ENCODE data around the gene EXOC2. TPM values are rescaled to one million over a fixed set of nuclear protein-coding genes. Genes with fewer than 3 reads are reported as not detected.

EXOC2 gene
- total RNA-seq, 1 donor from 2014 or later: 27.2 TPM

- no peak for DNase-seq (ENCODE audit: low spot score)
- intact Hi-C loops (cut with DNase I): no loop called here
- no peak for ATAC-seq
Observed at GRCh38 chr6:467111-467510, 225.8 kb downstream of the EXOC2 start.

DNA sequence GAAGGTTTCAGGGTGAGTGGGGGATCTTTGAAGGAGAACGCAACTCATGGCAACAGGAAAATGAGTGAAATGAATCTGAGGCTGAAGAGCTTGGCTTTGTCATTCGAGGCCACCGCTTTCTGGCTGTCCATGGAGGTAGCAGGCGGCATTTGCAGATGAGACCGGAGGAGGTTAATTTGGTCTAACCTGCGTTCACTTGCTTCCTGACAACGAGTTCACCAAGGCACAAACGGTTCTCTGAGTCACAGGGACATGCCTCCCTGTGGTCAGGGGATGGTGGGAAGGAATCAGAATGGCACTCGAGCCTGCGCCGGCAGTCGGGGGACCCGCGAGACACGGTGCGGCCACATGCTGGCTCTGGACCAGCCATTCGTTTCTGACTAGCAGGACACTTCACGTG is 226.4 kb downstream of the EXOC2 start:
- no peak for ATAC-seq
- no peak for DNase-seq (ENCODE audit: low spot score)
- intact Hi-C loops (cut with DNase I): no loop called here

DNA sequence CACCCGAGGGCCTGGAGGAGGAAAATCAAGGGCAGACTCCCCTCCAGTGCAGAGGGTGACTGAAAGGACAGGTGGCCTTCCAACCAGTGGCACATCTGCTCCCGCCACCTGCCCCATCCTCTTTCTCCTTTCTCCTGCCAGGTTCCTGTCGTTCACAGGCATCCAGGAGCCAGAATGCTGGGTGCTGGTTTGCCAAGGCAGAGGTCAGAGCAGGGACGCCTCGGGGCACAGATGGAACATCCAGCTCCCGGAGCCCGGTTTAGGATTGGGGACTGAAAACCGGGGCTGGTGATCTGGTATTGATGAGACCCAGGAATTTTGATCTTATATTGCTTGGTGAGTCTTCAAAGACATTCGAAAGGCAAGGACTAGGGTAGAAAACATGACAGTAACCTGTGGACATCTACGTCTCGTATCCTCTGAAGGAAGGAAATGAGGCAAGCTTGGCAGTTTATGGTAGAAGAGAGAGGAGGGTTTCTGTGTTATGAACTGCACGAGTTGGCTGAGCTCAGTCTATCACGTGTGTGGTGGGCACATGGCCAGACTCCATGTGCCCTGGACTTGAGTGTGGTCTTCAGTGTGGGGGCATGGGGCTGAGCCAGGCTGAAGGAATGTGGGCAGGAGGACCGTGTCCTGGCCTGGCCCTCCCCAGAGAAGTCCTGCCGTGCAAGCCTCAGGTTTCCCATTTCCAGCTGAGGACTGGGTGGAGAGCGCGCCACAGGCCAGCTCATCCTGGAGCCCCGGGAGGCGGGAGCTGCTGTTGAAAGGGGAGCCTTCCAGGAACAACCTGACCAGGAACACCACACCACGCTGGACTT is 227.2 kb downstream of the EXOC2 start:
- intact Hi-C loops (cut with DNase I): no loop called here
- DNase-seq (ENCODE audit: low spot score): no peak
- ATAC-seq: no peak

GRCh38 chr6:456887-457286 is 236.1 kb downstream of the EXOC2 start:
- intact Hi-C loops (cut with DNase I): no loop called here
- ATAC-seq (no peak), DNase-seq (ENCODE audit: low spot score) (no peak)

GRCh38 chr6:456358-456867 is 236.5 kb downstream of the EXOC2 start:
- DNase-seq (ENCODE audit: low spot score) (peak; percentile 10), ATAC-seq (no peak)
- intact Hi-C loops (cut with DNase I): no loop called here

DNA sequence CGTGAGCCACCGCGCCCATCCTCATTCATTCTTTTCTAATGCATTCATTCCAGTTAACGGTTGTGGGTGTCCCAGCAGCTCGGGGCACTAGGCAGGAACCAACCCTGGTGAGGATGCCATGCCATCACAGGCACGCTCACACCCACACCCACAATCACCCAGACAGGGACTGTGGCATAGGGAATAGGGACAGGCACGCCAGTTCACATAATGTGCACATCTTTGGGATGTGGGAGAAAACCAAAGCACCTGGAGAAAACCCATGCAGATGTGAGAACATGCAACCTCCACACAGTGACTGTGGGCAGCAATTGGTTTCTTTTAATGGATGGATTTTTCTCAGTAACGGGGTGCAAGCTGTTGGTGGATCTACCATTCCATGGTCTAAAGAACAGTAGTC is 237.1 kb downstream of the EXOC2 start:
- intact Hi-C loops (cut with DNase I): no loop called here
- peak; percentile 34 for DNase-seq (ENCODE audit: low spot score)
- ATAC-seq: no peak

- ATAC-seq (no peak), DNase-seq (ENCODE audit: low spot score) (peak; percentile 37)
- intact Hi-C loops (cut with DNase I): no loop called here
Observed at GRCh38 chr6:455006-455585, 237.8 kb downstream of the EXOC2 start.

DNA sequence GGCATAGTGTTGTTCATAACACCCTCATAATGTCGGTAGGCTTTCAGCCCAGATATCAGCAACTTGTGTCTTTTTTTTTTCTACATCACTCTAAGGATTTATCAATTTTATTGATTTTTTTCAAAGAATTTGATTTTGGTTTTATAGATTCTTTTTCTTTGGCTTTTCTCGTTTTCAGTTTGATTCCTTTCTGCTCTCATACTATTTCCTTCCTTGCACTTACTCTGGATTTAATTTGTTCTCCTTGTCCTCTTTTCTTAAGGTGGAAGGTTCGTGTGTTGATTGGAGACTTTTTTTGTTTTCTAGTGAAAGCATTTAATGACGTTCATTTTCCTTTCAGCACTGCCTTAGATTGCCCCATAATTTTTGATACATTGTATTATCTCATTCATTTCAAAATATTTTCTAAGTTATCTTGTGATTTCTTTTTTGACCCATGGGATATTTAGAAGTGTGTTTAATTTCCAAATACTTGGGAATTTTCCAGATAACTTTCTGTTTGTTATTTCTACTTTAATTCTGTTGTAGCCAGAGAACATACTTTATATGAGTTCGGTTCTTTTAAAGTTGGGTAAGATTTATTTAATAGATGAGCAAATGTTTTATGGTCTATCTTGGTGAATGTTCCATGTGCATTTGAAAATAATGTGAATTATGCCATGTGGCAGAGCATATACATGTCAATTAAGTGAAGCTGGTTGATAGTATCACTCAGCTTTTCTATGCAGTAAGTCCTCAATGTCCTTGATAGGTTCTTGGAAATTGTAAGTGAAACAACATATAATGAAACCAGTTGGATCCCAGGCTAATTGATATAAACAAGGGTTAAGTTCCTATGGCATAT is 238.6 kb downstream of the EXOC2 start:
- peak; percentile 65 for ATAC-seq

GRCh38 chr6:453152-453551 is 239.8 kb downstream of the EXOC2 start:
- peak; percentile 83 for DNase-seq (ENCODE audit: low spot score)

More for the DNA sequence above, 238.6 kb downstream of the EXOC2 start:
- DNase-seq (ENCODE audit: low spot score): no peak
- intact Hi-C loops (cut with DNase I): no loop called here

DNA sequence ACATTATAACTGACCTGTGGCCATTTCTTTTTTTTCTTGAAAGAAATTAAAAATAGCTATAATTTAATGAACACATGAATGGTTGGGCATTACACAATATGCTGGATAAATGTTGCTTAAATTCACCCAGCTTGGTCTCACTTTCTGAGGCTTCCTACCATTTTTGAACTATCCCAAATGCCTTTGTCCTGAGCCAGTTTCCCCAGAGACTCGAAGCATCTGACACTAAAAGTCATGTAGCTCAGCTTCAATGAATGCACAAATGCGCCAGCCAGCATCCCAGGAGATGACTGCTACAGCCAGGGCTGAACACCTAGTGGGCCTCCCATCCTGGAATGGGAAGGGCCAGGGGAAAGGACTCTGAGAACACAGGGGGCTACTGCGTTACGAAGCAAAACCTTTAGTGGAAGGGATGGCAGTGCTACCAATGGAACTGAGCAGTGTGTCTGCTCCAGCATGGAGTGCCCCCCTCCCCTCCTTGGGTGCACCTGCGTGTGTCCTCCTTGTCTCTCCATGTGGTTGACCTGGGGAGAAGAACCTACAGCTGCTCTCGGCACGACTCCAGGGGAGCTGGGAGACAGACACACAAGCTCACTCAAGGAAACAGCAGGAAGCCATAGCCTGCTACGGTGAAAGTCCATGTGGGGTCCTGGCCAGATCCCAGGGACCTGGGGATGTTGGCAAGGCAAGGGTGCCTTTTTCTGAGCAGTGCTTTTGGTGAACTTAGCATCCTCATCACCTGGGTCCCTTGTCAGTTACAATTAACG is 240.5 kb downstream of the EXOC2 start:
- peak; percentile 46 for ATAC-seq
- peak; percentile 51 for DNase-seq (ENCODE audit: low spot score)
- intact Hi-C loops (cut with DNase I): no loop called here

More at GRCh38 chr6:453152-453551, 239.8 kb downstream of the EXOC2 start:
- intact Hi-C loops (cut with DNase I): no loop called here
- ATAC-seq: peak; percentile 96

- DNase-seq (ENCODE audit: low spot score): peak; percentile 27
- intact Hi-C loops (cut with DNase I): no loop called here
- no peak for ATAC-seq
Observed at GRCh38 chr6:451847-452246, 241.1 kb downstream of the EXOC2 start.

DNA sequence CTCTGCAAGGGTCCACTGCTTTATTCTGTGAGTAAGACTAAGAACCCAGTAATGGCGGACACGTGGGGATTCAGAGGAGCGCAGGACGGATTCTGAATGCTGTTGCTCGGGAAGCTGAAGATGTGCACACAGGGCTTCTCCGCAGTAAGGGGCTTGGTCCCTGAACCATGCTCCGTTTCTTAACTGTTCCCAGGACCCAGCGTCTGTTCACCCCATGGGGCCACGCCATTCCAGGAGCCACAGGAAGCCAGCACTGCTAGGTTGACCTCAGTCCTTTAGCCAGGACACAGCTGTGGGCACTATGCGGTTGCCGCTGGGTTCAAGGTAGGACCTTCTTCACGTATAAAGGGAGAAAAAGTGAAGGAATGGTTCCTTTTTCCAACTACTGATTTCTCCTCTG is 241.6 kb downstream of the EXOC2 start:
- ATAC-seq (no peak), DNase-seq (ENCODE audit: low spot score) (peak; percentile 45)
- intact Hi-C loops (cut with DNase I): no loop called here

- DNase-seq (ENCODE audit: low spot score) (peak; percentile 48), ATAC-seq (no peak)
- intact Hi-C loops (cut with DNase I): no loop called here
Observed at GRCh38 chr6:449486-450419, 243.2 kb downstream of the EXOC2 start.

- intact Hi-C loops (cut with DNase I): no loop called here
- ATAC-seq (no peak), DNase-seq (ENCODE audit: low spot score) (peak; percentile 54)
Observed at GRCh38 chr6:449057-449430, 243.9 kb downstream of the EXOC2 start.

GRCh38 chr6:448296-449056 is 244.5 kb downstream of the EXOC2 start:
- ATAC-seq: no peak
- peak; percentile 35 for DNase-seq (ENCODE audit: low spot score)
- intact Hi-C loops (cut with DNase I): no loop called here

- ATAC-seq (no peak), DNase-seq (ENCODE audit: low spot score) (peak; percentile 48)
- intact Hi-C loops (cut with DNase I): no loop called here
Observed at GRCh38 chr6:447381-448165, 245.4 kb downstream of the EXOC2 start.
